Ishikawa (cell line): ENCODE results near the gene PIEZO1.

ENCODE experiments used
- CEBPB ChIP-seq: IDR thresholded peaks from 2 replicates; pipeline ENCODE4 v1.6.1; 2012
- CREB1 ChIP-seq: IDR thresholded peaks from 2 replicates; pipeline ENCODE4 v1.6.1; 2012; ENCODE audit warnings: low read depth
- EGR1 ChIP-seq: IDR thresholded peaks from 2 replicates; pipeline ENCODE4 v1.6.1; 2012
- EP300 ChIP-seq: IDR thresholded peaks from 2 replicates; pipeline ENCODE4 v1.6.1; 2012; ENCODE audit warnings: borderline replicate concordance
- FOXM1 ChIP-seq: IDR thresholded peaks from 2 replicates; pipeline ENCODE4 v1.6.1; 2012; ENCODE audit warnings: low read depth, borderline replicate concordance
- NFIC ChIP-seq: IDR thresholded peaks from 2 replicates; pipeline ENCODE4 v1.6.1; 2012
- RAD21 ChIP-seq: IDR thresholded peaks from 2 replicates; pipeline ENCODE4 v1.6.1; 2012; ENCODE audit warnings: low read depth
- TAF1 ChIP-seq: IDR thresholded peaks from 2 replicates; pipeline ENCODE4 v1.6.1; 2012; ENCODE audit warnings: low read depth, mild to moderate bottlenecking
- TCF12 ChIP-seq: IDR thresholded peaks from 2 replicates; pipeline ENCODE4 v1.6.1; 2012; ENCODE audit warnings: low read depth
- TEAD4 ChIP-seq: IDR thresholded peaks from 2 replicates; pipeline ENCODE4 v1.6.1; 2012
- YY1 ChIP-seq: IDR thresholded peaks from 2 replicates; pipeline ENCODE4 v1.6.1; 2012; ENCODE audit warnings: low read depth
- ZBTB7A ChIP-seq: IDR thresholded peaks from 2 replicates; pipeline ENCODE4 v1.6.1; 2012; ENCODE audit warnings: low read depth
- TF ChIP-seq, protein P1 (sequence below): IDR thresholded peaks from 2 replicates; pipeline ENCODE4 v1.6.1; 2012
- TF ChIP-seq, protein P2 (sequence below): IDR thresholded peaks from 2 replicates; pipeline ENCODE4 v1.6.1; 2012
- TF ChIP-seq, protein P3 (sequence below): IDR thresholded peaks from 2 replicates; pipeline ENCODE4 v1.6.1; 2012; ENCODE audit warnings: low read depth, mild to moderate bottlenecking

The PIEZO1 gene

DNA sequence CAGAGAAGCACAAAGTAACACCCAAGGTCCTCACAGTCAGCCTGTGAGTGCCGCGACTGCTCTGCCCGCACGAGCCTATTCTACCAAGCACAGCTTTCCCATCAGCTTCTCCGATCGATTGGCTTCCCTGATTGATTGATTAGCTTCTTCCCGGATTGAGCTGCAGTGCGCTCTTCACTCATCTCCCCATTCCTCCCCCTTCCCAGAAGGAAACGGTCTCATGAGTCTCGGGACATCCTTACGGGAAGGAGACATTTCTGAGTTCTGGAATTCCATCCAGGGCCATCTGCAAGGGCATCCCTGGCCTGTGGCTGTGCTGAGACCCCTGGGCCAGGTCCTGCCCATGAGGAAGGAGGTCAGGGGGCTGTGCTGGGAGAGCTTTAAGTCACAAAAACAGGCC lies 18.0 kb downstream of the PIEZO1 start:
- TF ChIP-seq ZBTB7A (0 out of 2 replicates have a peak, but pooled peaks have one; percentile 10), TCF12 (no peak)

DNA sequence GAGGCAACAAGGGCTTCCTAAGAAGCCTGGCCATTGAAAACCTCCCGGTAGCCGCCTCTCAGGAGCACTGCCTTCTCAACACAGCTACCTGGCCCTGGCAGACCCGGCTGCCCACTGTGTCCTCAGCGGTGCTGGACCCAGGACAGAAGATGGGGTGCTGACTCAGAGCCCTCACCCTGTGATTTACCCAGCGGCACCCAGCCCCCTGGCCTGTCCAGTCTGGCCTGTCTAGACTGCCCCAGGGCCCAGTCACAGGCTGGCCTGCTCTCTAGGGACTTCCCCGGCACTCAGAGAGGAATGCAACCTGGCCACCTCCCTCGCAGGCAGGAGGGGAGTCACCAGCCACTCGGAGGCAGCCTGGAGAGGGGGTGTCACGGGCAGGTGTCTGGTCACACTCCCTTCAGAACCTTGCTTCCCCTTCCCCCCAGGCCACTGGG lies 20.1 kb downstream of the PIEZO1 start:
- TF ChIP-seq, protein P1, sequence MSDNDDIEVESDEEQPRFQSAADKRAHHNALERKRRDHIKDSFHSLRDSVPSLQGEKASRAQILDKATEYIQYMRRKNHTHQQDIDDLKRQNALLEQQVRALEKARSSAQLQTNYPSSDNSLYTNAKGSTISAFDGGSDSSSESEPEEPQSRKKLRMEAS, result peak; percentile 46; the same call in 1 of the 2 replicates
- TF ChIP-seq TCF12 (peak; percentile 90), NFIC (peak; percentile 72), RAD21 (no peak; the same call in 1 of the 2 replicates), TAF1 (0 out of 2 replicates have a peak, but pooled peaks have one; percentile 30), YY1 (0 out of 2 replicates have a peak, but pooled peaks have one; percentile 14), EP300 (peak; percentile 84), ZBTB7A (peak; percentile 65), TEAD4 (peak; percentile 93)
- TF ChIP-seq, protein P2, sequence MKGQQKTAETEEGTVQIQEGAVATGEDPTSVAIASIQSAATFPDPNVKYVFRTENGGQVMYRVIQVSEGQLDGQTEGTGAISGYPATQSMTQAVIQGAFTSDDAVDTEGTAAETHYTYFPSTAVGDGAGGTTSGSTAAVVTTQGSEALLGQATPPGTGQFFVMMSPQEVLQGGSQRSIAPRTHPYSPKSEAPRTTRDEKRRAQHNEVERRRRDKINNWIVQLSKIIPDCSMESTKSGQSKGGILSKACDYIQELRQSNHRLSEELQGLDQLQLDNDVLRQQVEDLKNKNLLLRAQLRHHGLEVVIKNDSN, result no peak

DNA sequence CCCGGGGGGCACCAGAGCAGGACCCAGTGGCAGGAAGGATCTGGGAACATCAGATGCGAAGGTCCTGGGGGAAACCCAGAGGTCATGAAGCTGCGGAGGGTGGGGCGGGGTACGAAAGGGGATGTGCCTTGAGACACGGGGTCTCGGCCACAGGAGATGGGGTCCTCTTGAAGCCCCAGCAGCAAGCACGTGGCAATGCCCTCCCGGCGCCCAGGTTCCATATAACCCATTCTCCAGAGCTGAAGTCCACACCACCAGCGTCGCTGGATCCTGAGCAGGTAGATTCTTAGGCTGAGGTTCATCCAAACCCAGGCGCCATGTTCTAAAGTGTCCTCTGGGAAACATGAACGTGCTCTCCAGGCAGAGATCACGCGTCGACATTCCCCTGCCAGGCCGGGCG lies 20.9 kb downstream of the PIEZO1 start:
- TF ChIP-seq RAD21 (no peak), YY1 (no peak), CEBPB (no peak), NFIC (no peak), FOXM1 (no peak), TCF12 (no peak), TAF1 (no peak), CREB1 (no peak), EP300 (no peak), EGR1 (no peak), TEAD4 (no peak), ZBTB7A (no peak)
- TF ChIP-seq, protein P1, result no peak
- TF ChIP-seq, protein P2, result no peak
- TF ChIP-seq, protein P3, sequence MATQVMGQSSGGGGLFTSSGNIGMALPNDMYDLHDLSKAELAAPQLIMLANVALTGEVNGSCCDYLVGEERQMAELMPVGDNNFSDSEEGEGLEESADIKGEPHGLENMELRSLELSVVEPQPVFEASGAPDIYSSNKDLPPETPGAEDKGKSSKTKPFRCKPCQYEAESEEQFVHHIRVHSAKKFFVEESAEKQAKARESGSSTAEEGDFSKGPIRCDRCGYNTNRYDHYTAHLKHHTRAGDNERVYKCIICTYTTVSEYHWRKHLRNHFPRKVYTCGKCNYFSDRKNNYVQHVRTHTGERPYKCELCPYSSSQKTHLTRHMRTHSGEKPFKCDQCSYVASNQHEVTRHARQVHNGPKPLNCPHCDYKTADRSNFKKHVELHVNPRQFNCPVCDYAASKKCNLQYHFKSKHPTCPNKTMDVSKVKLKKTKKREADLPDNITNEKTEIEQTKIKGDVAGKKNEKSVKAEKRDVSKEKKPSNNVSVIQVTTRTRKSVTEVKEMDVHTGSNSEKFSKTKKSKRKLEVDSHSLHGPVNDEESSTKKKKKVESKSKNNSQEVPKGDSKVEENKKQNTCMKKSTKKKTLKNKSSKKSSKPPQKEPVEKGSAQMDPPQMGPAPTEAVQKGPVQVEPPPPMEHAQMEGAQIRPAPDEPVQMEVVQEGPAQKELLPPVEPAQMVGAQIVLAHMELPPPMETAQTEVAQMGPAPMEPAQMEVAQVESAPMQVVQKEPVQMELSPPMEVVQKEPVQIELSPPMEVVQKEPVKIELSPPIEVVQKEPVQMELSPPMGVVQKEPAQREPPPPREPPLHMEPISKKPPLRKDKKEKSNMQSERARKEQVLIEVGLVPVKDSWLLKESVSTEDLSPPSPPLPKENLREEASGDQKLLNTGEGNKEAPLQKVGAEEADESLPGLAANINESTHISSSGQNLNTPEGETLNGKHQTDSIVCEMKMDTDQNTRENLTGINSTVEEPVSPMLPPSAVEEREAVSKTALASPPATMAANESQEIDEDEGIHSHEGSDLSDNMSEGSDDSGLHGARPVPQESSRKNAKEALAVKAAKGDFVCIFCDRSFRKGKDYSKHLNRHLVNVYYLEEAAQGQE, result no peak

DNA sequence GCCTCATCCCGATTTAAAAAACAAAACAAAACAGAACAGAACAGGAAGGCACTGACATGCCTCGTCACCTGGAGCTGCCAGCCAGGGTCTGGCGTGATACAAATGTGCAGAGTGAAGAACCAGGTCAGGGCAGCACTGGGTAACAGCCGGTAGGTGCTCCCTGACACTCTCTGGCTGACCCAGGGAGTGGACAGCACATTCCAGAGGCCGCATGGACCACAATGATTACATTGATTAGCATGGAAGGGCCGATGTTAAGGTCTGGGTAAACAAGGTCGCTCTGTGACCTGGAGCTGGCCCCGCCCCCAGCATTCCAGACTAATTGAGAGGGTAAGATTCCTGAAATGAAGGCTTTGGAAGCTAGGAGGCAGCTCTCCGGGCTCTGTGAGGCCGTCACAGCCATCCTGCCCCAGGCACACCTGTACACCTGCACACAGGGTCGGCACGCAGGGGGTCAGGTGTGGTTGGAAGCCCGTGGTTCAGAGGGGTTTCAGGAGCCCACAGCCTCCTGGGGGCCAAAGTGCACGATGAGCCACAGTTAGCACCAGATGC lies 21.4 kb downstream of the PIEZO1 start:
- TF ChIP-seq, protein P2, result no peak
- no peak for TF ChIP-seq NFIC
- TF ChIP-seq, protein P3, result no peak
- TF ChIP-seq TCF12, result peak; percentile 28; the same call in 1 of the 2 replicates
- no peak for TF ChIP-seq CREB1
- TF ChIP-seq YY1, result 0 out of 2 replicates have a peak, but pooled peaks have one; percentile 10
- TF ChIP-seq, protein P1, result no peak; the same call in 1 of the 2 replicates
- TF ChIP-seq EP300, result no peak
- TF ChIP-seq TEAD4, result peak; percentile 76

DNA sequence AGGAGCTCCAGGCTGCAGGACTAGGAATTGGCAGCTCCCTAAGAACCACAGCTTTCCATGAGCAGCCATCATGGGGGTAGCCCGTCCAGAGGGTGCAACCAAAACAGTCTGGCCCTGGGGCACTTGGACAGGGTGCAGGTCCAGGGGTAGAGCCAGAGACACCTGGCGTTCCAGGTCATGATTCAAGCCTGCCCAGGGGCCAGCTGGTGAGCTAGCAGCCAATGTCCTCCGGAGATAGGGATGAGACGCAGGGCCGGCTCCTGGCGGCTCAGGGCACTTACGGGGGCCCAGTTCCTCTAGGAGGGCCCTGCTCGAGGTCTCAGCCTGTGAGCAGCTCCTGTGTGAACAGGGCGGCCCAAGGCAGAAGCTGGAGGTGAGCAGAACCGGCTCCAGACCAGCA lies 22.1 kb downstream of the PIEZO1 start:
- no peak for TF ChIP-seq YY1
- TF ChIP-seq EP300, result no peak
- no peak for TF ChIP-seq CREB1
- TF ChIP-seq TCF12, result no peak
- TF ChIP-seq RAD21, result no peak
- TF ChIP-seq CEBPB, result no peak
- TF ChIP-seq, protein P2, result no peak
- TF ChIP-seq, protein P3, result no peak
- TF ChIP-seq, protein P1, result no peak
- no peak for TF ChIP-seq FOXM1
- no peak for TF ChIP-seq TAF1
- no peak for TF ChIP-seq TEAD4
- no peak for TF ChIP-seq ZBTB7A
- no peak for TF ChIP-seq EGR1
- no peak for TF ChIP-seq NFIC
